ENCODE measurements around the gene LYL1. TPM values are rescaled to one million over a fixed set of nuclear protein-coding genes. Genes with fewer than 3 reads are reported as not detected.
A peak's percentile ranks its signal among the peaks of the same experiment; 100 is the strongest.

Gene LYL1
- total and polyA plus RNA-seq, 2 of the 13 experiments (the other 11 are each of a cell fraction or from before 2014, with no cell fraction given) = 0.75 to 0.92 TPM

- TF ChIP-seq HMGXB4 (CRISPR knock-in tag; IDR thresholded peaks at IDR 0.05; ENCODE audit: borderline replicate concordance in 1 of 2, low read depth in 1 of 2) (peak in 1 of 2 experiments; percentile 47; a peak in 1 of 4 replicates), ZNF230 (CRISPR knock-in tag; IDR thresholded peaks at IDR 0.05) (0 out of 2 replicates have a peak, but pooled peaks have one; percentile 47), ZNF576 (CRISPR knock-in tag; IDR thresholded peaks at IDR 0.05) (no peak), SSRP1 (CRISPR knock-in tag; IDR thresholded peaks at IDR 0.05) (no peak), ZNF24 (IDR thresholded peaks at IDR 0.05) (no peak), MIER2 (CRISPR knock-in tag; IDR thresholded peaks at IDR 0.05) (no peak), ZNF101 (CRISPR knock-in tag; IDR thresholded peaks at IDR 0.05; ENCODE audit: borderline replicate concordance, low read depth) (0 out of 2 replicates have a peak, but pooled peaks have one; percentile 34), TGIF2 (CRISPR knock-in tag; IDR thresholded peaks at IDR 0.05) (no peak), EP300 (IDR thresholded peaks at IDR 0.05; ENCODE audit: low read depth in 2 of 2, low read length in 2 of 2) (peak; percentile 75 to 85; a peak in 3 of 4 replicates), EP300 (CRISPR knock-in tag; IDR thresholded peaks at IDR 0.05; ENCODE audit: borderline replicate concordance) (peak; percentile 31; the same call in 1 of the 2 replicates), SKIL (CRISPR knock-in tag; IDR thresholded peaks at IDR 0.05; ENCODE audit: borderline replicate concordance) (peak; percentile 92), SRY (CRISPR knock-in tag; IDR thresholded peaks at IDR 0.05) (peak; percentile 65; the same call in 1 of the 2 replicates), KMT2A (CRISPR knock-in tag; IDR thresholded peaks at IDR 0.05) (0 out of 2 replicates have a peak, but pooled peaks have one; percentile 32), THAP11 (CRISPR knock-in tag; IDR thresholded peaks at IDR 0.05) (0 out of 2 replicates have a peak, but pooled peaks have one; percentile 16), FOXO1 (CRISPR knock-in tag; IDR thresholded peaks at IDR 0.05) (peak; percentile 10; the same call in 1 of the 2 replicates), ZBTB4 (CRISPR knock-in tag; IDR thresholded peaks at IDR 0.05; ENCODE audit: borderline replicate concordance) (no peak), DRAP1 (CRISPR knock-in tag; IDR thresholded peaks at IDR 0.05) (0 out of 2 replicates have a peak, but pooled peaks have one; percentile 14), MEF2D (CRISPR knock-in tag; IDR thresholded peaks at IDR 0.05) (no peak; the same call in 1 of the 2 replicates), ZNF724P (CRISPR knock-in tag; IDR thresholded peaks at IDR 0.05; ENCODE audit: borderline replicate concordance) (peak; percentile 78; the same call in 1 of the 2 replicates), MEIS2 (CRISPR knock-in tag; IDR thresholded peaks at IDR 0.05) (no peak), SP140L (CRISPR knock-in tag; IDR thresholded peaks at IDR 0.05; ENCODE audit: borderline replicate concordance) (no peak), IRF2 (CRISPR knock-in tag; IDR thresholded peaks at IDR 0.05) (peak; percentile 21; the same call in 1 of the 2 replicates)
Observed at GRCh38 chr19:13060233-13060963, 42.3 kb downstream of the LYL1 start (continued).
